Muscle of leg (tissue), 11 donors: Measurements from ENCODE around the gene TDRD10. TPM values are rescaled to one million over a fixed set of nuclear protein-coding genes. Genes with fewer than 3 reads are reported as not detected.

Experiments
- DNase-seq: peaks from one replicate; pipeline ENCODE4 v3.0.0; 2013
- H3K27ac ChIP-seq: one replicate; pipeline ENCODE4 v1.5.1; 2013; ENCODE audit warnings: mild to moderate bottlenecking, low read length, control low read depth
- H3K27me3 ChIP-seq: one replicate; pipeline ENCODE4 v1.6.1; 2013; ENCODE audit warnings: low read length; ENCODE audit not compliant: control insufficient read depth, insufficient read depth
- H3K36me3 ChIP-seq: one replicate; pipeline ENCODE4 v1.6.1; 2013; ENCODE audit warnings: low read length; ENCODE audit not compliant: control insufficient read depth, insufficient read depth
- H3K4me1 ChIP-seq: one replicate; pipeline ENCODE4 v1.6.1; 2013; ENCODE audit warnings: low read length; ENCODE audit not compliant: control insufficient read depth, insufficient read depth
- H3K4me3 ChIP-seq: one replicate; pipeline ENCODE4 v1.5.1; 2013; ENCODE audit warnings: low read length, control low read depth
- H3K9me3 ChIP-seq: replicated peaks from 2 replicates; pipeline ENCODE4 v1.6.1; 2013; ENCODE audit warnings: low read depth, low read length; ENCODE audit not compliant: control insufficient read depth
- WGBS: methylation state at CpG from one replicate; pipeline ENCODE4 v1.1.5; 2013; ENCODE audit warnings: missing lambda C conversion rate; ENCODE audit not compliant: insufficient coverage; 5-methylcytosine and 5-hydroxymethylcytosine counted together
- polyA plus RNA-seq, 8 donors: library from polyadenylated mRNA; unstranded; fragments of 120-200 nt; gene quantifications; one replicate each; pipeline versions ENCODE4 v1.2.1 to v1.2.3, GENCODE V29; 2013; ENCODE audit warnings: inconsistent platforms in 1 of 8, low replicate concordance in 1 of 8; ENCODE audit not compliant: insufficient read length in 8 of 8, insufficient read depth in 1 of 8
- total RNA-seq: library from RNA; stranded (reverse); fragments of 120-200 nt; gene quantifications from one replicate; pipeline ENCODE4 v1.2.4, GENCODE V29; 2013

TDRD10 gene
- total and polyA plus RNA-seq, 9 donors, result 0.98 to 3.7 (median 1.5) TPM

DNA sequence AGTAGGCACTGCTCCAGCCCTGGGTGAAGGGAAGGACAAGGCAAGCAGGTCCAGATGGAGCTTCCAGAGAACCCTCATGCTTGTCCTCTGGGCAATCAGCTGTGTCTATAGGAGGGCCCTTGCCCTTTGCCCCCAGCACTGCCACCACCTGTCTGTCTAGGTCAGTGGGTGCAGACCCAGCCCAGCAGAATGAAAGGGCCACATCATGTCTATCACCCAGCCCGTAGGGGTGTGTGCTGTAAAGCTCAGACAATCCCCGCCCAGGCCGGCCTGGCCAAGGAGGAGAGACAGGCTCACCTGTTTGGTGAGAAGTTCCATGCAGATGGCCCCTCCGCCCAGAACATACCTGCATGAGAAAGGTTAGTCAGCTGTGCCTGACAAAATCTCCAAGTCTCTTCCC is 49.5 kb downstream of the TDRD10 start:
- no peak overlapping the region for H3K27ac ChIP-seq
- DNase-seq, result no peak
- H3K36me3 ChIP-seq, result peaks cover 67% of the 10 kb centered on the region
- peaks cover 9% of the 10 kb centered on the region for H3K4me1 ChIP-seq
- H3K9me3 ChIP-seq, result no peaks in the 10 kb centered on the region
- H3K27me3 ChIP-seq, result no peaks in the 10 kb centered on the region
- no peak overlapping the region for H3K4me3 ChIP-seq
- 100% methylated on average over 3 of the region's 4 CpGs for WGBS

DNA sequence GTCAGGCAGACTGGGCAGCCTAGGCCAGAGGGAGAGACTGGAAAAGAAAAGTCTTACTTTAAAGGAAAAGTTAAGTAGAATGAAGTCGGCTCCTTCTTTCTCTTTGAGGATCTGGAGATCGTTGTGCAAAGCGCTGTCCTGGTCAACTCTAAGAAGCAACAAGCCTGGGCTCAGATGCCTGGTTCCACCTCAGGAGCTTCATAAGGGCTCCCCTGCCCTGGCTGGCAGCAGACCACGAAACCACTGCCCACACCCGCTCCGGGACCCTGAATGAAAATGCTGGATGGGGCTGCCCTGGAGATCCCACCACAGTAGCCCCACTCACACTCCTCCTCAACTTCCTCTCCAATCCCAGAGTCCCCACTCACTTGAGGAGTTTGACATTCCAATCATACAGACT is 50.0 kb downstream of the TDRD10 start:
- Histone ChIP-seq H3K4me1 (peaks cover 14% of the 10 kb centered on the region), H3K9me3 (no peaks in the 10 kb centered on the region), H3K4me3 (no peak overlapping the region), H3K36me3 (peaks cover 67% of the 10 kb centered on the region), H3K27me3 (no peaks in the 10 kb centered on the region), H3K27ac (no peak overlapping the region)
- WGBS, result 82% methylated on average over 5 of the region's 6 CpGs
- DNase-seq, result no peak

DNA sequence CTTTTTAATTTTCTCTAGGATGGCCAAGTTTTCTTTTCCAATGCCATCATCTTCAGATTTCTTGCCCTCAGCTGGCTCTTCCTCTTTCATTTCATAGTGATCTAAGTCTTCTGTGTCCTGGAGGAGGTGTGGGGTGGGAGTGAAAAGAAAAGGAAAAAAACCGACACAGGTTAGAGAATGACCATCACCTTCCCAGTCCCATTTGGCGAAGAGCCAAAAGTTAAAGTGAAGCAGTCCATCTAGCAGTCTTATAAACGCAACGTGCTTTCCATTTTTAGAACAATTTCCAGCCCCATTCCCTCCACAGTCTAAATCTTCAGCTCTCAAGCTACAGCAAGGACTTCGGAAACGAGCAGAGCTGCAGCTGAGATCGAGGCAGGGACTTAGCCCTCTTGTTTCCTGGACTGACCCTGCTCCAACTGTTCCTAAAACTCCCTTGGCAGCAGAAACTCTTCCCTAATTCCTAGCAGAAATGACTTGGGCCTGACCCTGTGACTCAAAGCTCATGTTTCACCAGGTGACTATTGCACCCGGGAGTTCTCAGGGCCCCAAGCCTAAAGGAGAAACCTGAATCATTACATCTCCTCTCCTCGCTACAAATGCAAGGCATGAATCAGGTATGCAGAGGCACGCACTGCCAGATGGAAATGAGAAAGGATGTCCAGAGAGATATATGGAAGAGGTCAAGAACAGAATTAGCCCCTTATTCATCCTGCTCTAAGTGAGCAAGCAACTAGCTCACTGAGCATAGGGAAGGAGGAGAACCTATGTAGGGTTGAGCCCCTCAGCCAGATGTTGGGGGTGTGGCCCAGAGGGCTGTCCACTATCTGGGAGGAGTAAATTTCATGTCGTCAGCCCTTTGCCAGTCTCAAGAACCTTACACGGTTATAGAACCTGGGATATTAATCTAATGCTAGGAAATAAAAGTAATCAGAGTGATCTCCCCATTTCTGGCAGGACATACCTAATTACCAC is 51.3 kb downstream of the TDRD10 start:
- no peak overlapping the region for H3K4me3 ChIP-seq
- H3K4me1 ChIP-seq, result peaks cover 23% of the 10 kb centered on the region
- no peaks in the 10 kb centered on the region for H3K27me3 ChIP-seq
- 53% methylated on average over 6 of the region's 12 CpGs for WGBS
- H3K36me3 ChIP-seq, result peaks cover 67% of the 10 kb centered on the region
- no peak for DNase-seq
- no peak overlapping the region for H3K27ac ChIP-seq
- no peaks in the 10 kb centered on the region for H3K9me3 ChIP-seq

DNA sequence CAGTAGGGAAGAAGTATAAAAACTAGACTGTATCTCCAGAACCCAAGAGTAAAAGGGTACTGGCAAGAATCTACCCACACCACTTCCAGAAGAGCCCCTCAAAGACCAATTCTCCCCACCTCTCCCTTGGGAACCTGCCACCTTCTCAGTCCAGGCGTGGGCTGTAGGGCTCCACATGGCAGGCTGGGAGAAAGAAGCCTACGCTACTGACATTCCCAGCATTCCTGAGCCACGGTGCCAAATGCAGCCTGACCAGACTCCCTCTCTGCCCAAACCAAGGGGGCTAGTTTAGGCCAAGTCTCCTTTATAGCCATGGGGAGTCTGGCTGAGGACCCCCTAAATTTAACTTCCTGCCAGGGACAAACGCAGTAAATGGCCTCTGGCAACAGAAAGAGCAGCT is 54.4 kb downstream of the TDRD10 start:
- Histone ChIP-seq H3K4me1 (peaks cover 32% of the 10 kb centered on the region), H3K27ac (no peak overlapping the region), H3K4me3 (no peak overlapping the region), H3K36me3 (peaks cover 42% of the 10 kb centered on the region), H3K9me3 (no peaks in the 10 kb centered on the region), H3K27me3 (no peaks in the 10 kb centered on the region)
- peak; percentile 35 for DNase-seq
- 37% methylated on average over 2 of the region's 4 CpGs for WGBS

DNA sequence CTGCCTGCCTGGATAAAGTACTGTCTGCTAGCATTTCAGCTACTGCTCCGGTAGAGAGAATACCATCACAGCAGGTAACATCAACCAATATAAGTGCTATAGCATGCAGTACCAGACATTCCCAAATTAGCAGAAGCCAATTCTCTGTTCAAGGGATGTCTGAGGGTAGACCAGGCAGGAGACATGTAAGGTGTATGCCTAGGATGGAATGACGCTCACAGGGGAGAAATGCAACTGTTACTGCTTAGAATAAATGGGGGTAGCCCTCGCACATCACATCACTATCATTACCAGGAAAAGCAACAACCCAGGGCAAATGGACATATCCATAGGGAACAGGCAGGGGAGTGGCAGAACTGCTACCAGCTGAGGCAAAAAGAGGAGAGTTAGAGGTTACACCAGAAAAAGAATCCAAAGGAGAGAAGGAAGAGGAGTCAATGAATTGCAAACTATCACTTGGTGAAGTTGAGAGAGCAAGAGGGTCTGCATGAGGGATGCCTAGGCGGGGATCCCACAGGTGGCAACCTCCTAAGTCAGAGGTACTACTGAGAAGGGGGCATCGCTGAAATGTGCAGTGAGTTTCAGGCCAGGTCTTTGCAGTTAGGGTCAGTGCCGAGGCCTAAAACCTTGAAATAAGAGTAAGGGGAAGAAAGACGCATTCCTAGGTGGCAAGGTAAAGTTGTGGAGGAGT is 55.4 kb downstream of the TDRD10 start:
- H3K9me3 ChIP-seq, result no peaks in the 10 kb centered on the region
- H3K36me3 ChIP-seq, result peaks cover 33% of the 10 kb centered on the region
- H3K4me3 ChIP-seq, result peak overlapping the region; percentile 80
- WGBS, result 9% methylated on average over 4 of the region's 7 CpGs
- H3K4me1 ChIP-seq, result peaks cover 32% of the 10 kb centered on the region
- H3K27me3 ChIP-seq, result no peaks in the 10 kb centered on the region
- no peak for DNase-seq
- H3K27ac ChIP-seq, result no peak overlapping the region

DNA sequence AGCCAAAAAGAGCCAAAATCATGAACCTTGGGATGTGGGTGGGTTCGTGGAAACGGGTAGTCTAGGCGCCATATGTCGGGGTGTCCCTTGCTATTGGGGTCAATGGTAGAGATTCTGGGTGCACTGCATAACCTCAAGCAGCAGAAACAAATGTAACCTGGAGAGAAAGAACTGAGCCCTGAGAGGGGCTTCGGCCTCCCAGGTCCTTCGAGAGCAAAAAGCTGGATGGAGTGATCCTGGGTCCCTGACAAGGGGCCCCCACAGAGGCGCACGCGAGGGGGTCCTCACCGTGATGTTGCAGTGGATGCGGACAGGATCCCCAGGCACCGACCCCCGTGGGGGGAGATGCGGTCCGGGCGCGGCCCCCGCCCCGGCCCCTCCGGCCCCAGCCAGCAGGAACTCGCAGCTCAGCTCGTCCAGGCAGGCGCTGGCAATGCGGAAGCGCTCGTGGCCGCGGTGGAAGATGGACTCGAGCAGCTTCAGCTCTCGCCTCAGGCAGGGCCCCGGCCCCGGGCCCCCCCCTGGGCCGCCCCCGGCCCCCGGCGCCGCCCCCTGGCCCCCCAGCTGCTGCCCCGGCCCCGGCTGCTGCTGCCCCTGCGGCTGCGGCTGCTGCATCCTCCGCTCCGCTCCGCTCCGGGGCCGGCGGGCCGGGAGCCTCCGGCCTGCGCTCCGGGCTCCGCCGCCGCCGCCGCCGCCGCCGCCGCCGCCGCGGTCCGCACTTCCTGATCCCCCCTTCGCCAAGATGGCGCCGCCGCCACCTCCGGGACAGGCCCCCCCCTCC is 56.1 kb downstream of the TDRD10 start, which contains the start of gene UBE2Q1:
UBE2Q1 (minus strand) TSS at position 724 of the 781 bp plus-strand sequence; CDS start at position 615, 109 bp downstream.
- Histone ChIP-seq H3K4me3 (peak within 1 kb of the TSS; percentile 80), H3K36me3 (peaks cover 25% of the 10 kb centered on the region), H3K27ac (peak within 1 kb of the TSS; percentile 93), H3K4me1 (peaks cover 32% of the 10 kb centered on the region), H3K27me3 (no peaks in the 10 kb centered on the region), H3K9me3 (no peaks in the 10 kb centered on the region)
- under 1% methylated on average over 59 of the region's 69 CpGs for WGBS
- DNase-seq, result peak; percentile 61

DNA sequence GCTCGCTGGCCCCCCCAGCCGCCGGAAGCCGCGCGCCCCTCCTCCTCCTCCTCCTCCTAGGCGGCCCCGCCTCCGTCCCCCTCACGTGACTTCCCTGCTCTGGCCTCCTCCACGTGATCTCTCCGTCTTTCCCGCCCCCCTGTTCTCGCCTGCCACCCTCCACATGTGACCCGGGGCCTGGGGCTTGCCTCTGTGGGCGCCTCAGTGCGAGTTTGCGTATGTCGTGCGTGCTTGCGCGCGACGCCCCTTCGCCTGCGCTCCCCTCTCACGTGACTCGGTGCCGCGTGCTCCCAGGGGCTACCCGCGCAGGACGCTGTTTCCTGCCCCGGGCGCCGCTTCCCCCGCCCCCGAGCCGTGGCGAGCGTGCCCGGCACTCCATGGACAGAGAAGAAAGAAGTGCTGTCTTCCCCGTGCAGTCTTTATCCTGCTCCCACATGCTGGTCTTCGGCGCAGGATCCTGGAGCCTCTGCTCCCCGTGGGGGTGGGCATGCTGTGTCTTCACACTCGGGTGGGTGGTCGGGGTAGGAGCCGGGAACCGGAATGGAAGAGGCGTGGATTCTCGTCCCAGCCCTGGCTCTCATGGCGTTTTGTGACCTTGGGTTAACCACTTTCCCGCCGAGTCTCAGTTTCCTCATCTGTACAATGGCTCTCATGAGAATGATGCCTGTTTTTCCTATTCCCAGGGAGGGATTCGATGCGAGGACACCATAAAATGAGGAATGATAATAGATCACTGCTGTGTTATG is 56.9 kb downstream of the TDRD10 start:
- WGBS, result under 1% methylated on average over 50 of the region's 57 CpGs
- Histone ChIP-seq H3K27me3 (no peaks in the 10 kb centered on the region), H3K27ac (peak overlapping the region; percentile 93), H3K36me3 (peaks cover 18% of the 10 kb centered on the region), H3K4me1 (peaks cover 32% of the 10 kb centered on the region), H3K9me3 (no peaks in the 10 kb centered on the region), H3K4me3 (peak overlapping the region; percentile 80)
- DNase-seq, result peak; percentile 100

DNA sequence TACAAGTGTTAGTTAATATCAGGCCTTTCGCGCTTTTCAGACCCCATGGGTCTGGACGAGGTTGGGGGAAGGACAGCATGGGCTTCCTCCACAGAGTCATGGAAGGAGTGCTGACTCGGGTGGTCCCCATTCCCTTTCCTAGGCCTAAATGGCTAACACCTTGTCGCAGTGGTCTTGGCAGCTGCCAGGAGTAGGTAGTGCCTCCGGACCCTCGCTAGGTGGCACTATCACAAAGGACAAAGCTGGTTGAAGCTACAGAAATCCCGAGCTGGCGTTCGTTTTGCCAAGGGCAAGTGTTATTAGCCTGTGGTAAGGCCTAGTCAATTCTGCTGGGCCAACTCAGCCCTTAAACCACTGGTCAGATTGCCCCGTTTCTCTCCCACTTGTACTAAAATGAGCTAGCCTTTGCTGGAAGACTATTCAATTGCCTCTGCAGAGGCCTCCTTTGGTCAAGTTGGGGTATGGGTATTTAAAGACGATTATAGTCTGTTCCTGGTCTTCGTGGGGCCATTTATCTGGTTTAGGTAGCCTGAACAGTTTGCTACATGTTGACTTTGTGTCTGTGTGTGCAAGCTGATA is 57.5 kb downstream of the TDRD10 start:
- H3K27me3 ChIP-seq, result no peaks in the 10 kb centered on the region
- no peaks in the 10 kb centered on the region for H3K9me3 ChIP-seq
- H3K27ac ChIP-seq, result peak overlapping the region; percentile 93
- H3K4me3 ChIP-seq, result peak overlapping the region; percentile 80
- 7% methylated on average over 11 of the region's 13 CpGs for WGBS
- peaks cover 32% of the 10 kb centered on the region for H3K4me1 ChIP-seq
- DNase-seq, result peak; percentile 95
- H3K36me3 ChIP-seq, result peaks cover 13% of the 10 kb centered on the region

DNA sequence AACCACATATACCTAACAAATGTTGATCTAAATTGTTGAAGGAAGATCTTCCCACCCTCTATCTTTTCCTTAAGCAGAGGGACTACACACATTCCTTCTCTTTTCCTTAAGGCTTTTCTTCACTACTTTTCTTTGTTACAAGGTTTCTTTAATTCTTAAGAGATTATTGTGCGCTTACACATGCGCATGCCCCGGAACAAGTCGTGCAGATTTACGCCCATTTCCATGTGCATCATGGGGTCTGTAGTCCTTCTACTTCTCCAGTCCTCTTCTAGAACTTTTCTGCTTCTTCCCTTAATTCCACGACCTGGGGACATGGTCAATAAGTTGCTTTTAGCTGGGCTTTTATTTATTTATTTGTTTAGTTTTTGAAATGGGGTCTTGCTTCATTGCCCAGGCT is 63.9 kb downstream of the TDRD10 start:
- Histone ChIP-seq H3K9me3 (no peaks in the 10 kb centered on the region), H3K4me1 (peaks cover 8% of the 10 kb centered on the region), H3K4me3 (no peak overlapping the region), H3K36me3 (no peaks in the 10 kb centered on the region), H3K27ac (no peak overlapping the region), H3K27me3 (peaks cover 38% of the 10 kb centered on the region)
- no peak for DNase-seq
- 100% methylated on average over 4 of the region's 6 CpGs for WGBS
